BJ (cell line): Measurements from ENCODE around the gene APLP2. TPM values are rescaled to one million over a fixed set of nuclear protein-coding genes. Genes with fewer than 3 reads are reported as not detected.

Source experiments
- CTCF ChIA-PET: fragments of 350-600 bp; formaldehyde crosslinking; extraction: SDS; loops from one replicate; lab custom pipeline; 2021; ENCODE audit warnings: antibody characterized with exemption, inconsistent platforms; lab: Yijun Ruan, JAX
- POLR2A ChIA-PET: fragments of 300-600 bp; sonication (Branson Sonifier 250); formaldehyde crosslinking; extraction: SDS; loops from one replicate; lab custom pipeline; 2021; ENCODE audit warnings: antibody characterized with exemption; lab: Charles Lee
- DNase-seq: peaks from one replicate; pipeline ENCODE4 v3.0.0-alpha.2; 2011; ENCODE audit warnings: low read depth
- H3K27me3 ChIP-seq: 2 replicates; pipeline ENCODE4 v1.6.0; 2011; ENCODE audit warnings: low read length; ENCODE audit not compliant: control insufficient read depth, insufficient read depth
- H3K36me3 ChIP-seq: 2 replicates; pipeline ENCODE4 v1.5.1; 2011; ENCODE audit warnings: low read length; ENCODE audit not compliant: control insufficient read depth, insufficient read depth
- H3K4me3 ChIP-seq: 2 replicates; pipeline ENCODE4 v1.5.1; 2011; ENCODE audit warnings: low read depth, mild to moderate bottlenecking, control low read depth, low read length
- CTCF ChIP-seq: IDR thresholded peaks from 2 replicates; pipeline ENCODE4 v1.5.1; 2011; ENCODE audit warnings: low read depth, mild to moderate bottlenecking, control low read depth, inconsistent platforms, low read length, moderate library complexity; ENCODE audit not compliant: insufficient read depth
- polyA plus RNA-seq: library from polyadenylated mRNA; depleted of rRNA; stranded (reverse); fragments of >200 nt; gene quantifications from 2 replicates; pipeline ENCODE4 v1.2.3, GENCODE V29; 2011

APLP2 gene
- polyA plus RNA-seq, 1 experiment = 465 TPM

DNA sequence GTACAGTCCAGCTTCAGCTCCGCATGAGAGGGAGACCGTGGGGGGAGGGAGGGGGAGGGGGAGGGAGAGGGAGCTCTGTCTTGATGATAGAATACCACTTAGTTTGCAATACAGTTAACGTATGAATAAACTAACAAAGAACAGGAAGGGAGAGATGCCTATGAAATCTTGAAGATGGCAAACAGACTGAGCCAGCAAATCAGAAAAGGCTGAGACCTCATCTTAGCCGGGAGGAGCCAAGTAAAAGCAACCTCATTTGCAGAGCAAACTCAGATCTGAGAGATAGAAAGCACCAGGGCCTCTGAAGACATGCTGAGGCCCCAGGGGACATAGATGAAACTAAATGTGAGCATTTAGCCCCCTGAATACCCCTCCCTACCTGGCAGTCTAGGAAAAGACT, 23.0 kb downstream of the APLP2 start:
- no peak overlapping the region for H3K4me3 ChIP-seq
- TF ChIP-seq CTCF = no peak
- ChIA-PET CTCF (no interaction called here), POLR2A (no interaction called here)
- DNase-seq = no peak
- no peaks in the 10 kb centered on the region for H3K27me3 ChIP-seq
- no peaks in the 10 kb centered on the region; the same call in 1 of the 2 replicates for H3K36me3 ChIP-seq

- H3K27me3 ChIP-seq = no peaks in the 10 kb centered on the region; the same call in 1 of the 2 replicates
- TF ChIP-seq CTCF = no peak
- H3K4me3 ChIP-seq = no peak overlapping the region
- ChIA-PET CTCF (no interaction called here), POLR2A (no interaction called here)
- H3K36me3 ChIP-seq = no peaks in the 10 kb centered on the region; the same call in 1 of the 2 replicates
- no peak for DNase-seq
These were observed 24.9 kb downstream of the APLP2 start for GRCh38 chr11:130094614-130095013.

- Histone ChIP-seq H3K4me3 (no peak overlapping the region), H3K27me3 (no peaks in the 10 kb centered on the region; the same call in 1 of the 2 replicates), H3K36me3 (no peaks in the 10 kb centered on the region; the same call in 1 of the 2 replicates)
- DNase-seq = no peak
- POLR2A ChIA-PET = no interaction called here
- TF ChIP-seq CTCF = no peak
- CTCF ChIA-PET = no interaction called here
These were observed 25.6 kb downstream of the APLP2 start for GRCh38 chr11:130095326-130095725.

DNA sequence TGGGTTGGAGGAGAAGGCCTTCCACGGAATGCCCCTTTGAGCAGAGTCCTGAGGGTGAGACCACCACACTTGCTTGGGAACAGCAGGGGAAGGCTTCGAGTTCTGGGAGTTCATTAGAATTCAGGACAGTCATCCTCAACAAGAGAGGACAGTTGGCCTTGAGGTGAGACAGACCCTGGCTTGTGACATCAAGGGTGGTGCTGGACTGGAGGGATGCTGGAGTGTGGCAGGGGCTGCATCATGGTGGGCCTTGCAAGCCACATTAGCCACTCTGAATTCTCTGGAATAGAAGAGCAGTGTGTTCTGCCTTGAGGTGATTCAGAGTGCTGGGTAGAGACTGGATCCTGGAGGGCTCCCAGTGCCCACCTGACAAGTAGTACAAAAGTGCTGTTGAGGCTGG, 26.3 kb downstream of the APLP2 start:
- Histone ChIP-seq H3K4me3 (no peak overlapping the region), H3K27me3 (no peaks in the 10 kb centered on the region; the same call in 1 of the 2 replicates), H3K36me3 (no peaks in the 10 kb centered on the region; the same call in 1 of the 2 replicates)
- ChIA-PET POLR2A (no interaction called here), CTCF (no interaction called here)
- no peak for TF ChIP-seq CTCF
- no peak for DNase-seq

GRCh38 chr11:130096823-130097222, 27.1 kb downstream of the APLP2 start:
- ChIA-PET POLR2A (no interaction called here), CTCF (no interaction called here)
- no peak for TF ChIP-seq CTCF
- no peaks in the 10 kb centered on the region; the same call in 1 of the 2 replicates for H3K27me3 ChIP-seq
- no peaks in the 10 kb centered on the region; the same call in 1 of the 2 replicates for H3K36me3 ChIP-seq
- H3K4me3 ChIP-seq = no peak overlapping the region
- DNase-seq = no peak
